ENCODE data around the gene FAM174C.
A peak's percentile ranks its signal among the peaks of the same experiment; 100 is the strongest.

FAM174C gene

DNA sequence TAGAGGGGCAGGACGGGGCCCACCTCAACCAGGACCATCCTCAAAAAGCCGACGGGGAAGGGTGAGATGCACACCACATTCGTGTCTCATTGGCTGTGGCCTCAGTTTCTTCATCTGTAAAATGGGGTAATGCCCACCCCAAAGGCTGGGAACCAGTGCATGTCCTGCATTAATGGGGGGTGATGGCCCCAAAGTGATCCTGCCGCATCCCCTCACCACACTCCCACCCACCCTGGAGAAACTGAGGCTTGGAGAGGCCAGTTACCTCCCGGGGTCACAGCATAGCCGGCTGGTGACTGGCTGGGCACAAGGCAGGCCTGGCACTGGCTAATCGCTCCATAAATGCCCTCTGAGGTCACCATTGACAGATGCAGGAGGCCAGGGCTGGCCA is 27.6 kb upstream of the FAM174C start:
- H3K4me2 ChIP-seq (ENCODE audit: low read length): peak overlapping the region; percentile 59
- H3K9ac ChIP-seq (ENCODE audit: low read length): peak overlapping the region; percentile 23; the same call in 1 of the 2 replicates
- H3K4me3 ChIP-seq (ENCODE audit: low read depth, low read length, poor library complexity, severe bottlenecking): peak overlapping the region; percentile 66
- H3K27ac ChIP-seq (ENCODE audit: low read depth, low read length, poor library complexity, severe bottlenecking): peak overlapping the region; percentile 19
- peaks cover 43% of the 10 kb centered on the region for H3K4me1 ChIP-seq (ENCODE audit: insufficient read depth, low read length, severe bottlenecking)
- no peak overlapping the region for H2AFZ ChIP-seq (ENCODE audit: low read length)
- H3K9me2 ChIP-seq (ENCODE audit: low read depth, low read length): no peaks in the 10 kb centered on the region
- no peaks in the 10 kb centered on the region for H3K27me3 ChIP-seq (ENCODE audit: insufficient read depth, low read length)
- peaks cover 10% of the 10 kb centered on the region; the same call in 1 of the 2 replicates for H3K36me3 ChIP-seq (ENCODE audit: insufficient read depth, low read length)
- TF ChIP-seq, protein P1, sequence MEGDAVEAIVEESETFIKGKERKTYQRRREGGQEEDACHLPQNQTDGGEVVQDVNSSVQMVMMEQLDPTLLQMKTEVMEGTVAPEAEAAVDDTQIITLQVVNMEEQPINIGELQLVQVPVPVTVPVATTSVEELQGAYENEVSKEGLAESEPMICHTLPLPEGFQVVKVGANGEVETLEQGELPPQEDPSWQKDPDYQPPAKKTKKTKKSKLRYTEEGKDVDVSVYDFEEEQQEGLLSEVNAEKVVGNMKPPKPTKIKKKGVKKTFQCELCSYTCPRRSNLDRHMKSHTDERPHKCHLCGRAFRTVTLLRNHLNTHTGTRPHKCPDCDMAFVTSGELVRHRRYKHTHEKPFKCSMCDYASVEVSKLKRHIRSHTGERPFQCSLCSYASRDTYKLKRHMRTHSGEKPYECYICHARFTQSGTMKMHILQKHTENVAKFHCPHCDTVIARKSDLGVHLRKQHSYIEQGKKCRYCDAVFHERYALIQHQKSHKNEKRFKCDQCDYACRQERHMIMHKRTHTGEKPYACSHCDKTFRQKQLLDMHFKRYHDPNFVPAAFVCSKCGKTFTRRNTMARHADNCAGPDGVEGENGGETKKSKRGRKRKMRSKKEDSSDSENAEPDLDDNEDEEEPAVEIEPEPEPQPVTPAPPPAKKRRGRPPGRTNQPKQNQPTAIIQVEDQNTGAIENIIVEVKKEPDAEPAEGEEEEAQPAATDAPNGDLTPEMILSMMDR (IDR thresholded peaks at IDR 0.05; ENCODE audit: low read length): no peak
- TF ChIP-seq EZH2 (IDR thresholded peaks at IDR 0.05; ENCODE audit: borderline replicate concordance, low read length): no peak
- no peaks in the 10 kb centered on the region for H3F3A ChIP-seq (ENCODE audit: insufficient read depth, low read length)
- no peaks in the 10 kb centered on the region for H4K20me1 ChIP-seq (ENCODE audit: insufficient read depth, low read length)
- H3K9me3 ChIP-seq (ENCODE audit: low read length): no peaks in the 10 kb centered on the region
- H3K79me2 ChIP-seq (ENCODE audit: insufficient read depth, low read length): no peaks in the 10 kb centered on the region

DNA sequence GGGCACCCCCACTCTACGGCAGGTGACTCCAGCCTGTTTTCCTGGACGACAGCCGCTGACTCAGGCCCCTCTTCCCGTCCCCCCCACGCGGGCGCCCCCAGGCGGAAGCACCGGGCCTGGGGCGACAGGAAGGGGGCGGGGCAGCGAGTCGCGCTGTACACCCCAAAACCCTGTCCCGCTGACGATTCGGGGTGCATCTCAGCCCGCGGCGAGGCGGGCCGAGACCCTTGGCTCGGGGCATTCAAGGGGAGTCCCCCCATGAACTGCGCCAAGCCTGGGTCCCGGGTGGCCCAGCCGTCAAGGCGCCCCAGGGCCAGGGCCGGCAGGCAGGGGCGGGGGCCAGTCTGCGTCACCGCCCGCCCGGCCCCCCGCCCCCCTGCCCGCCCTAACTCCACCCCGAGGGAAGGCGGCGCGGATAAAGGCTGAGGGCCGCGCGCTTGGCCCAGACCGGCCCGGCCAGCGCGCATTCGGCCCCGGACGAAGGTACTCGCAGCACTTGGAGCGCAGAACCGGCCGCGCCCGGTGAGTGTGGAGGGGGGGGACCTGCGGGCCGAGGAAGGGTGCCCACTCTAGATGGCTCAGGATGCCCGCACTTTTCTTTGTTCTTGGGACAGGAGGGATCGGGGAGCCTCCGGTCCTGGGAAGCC is 27.1 kb upstream of the FAM174C start, which contains the start of gene MIDN:
TSS of gene MIDN (plus strand) at position 445 of the 647 bp plus-strand sequence. CDS start 1,714 bp downstream, outside the sequence.
- Histone ChIP-seq H2AFZ (ENCODE audit: low read length) (no peak within 1 kb of the TSS), H3K9me2 (ENCODE audit: low read depth, low read length) (no peaks in the 10 kb centered on the region), H3F3A (ENCODE audit: insufficient read depth, low read length) (no peaks in the 10 kb centered on the region), H3K4me3 (ENCODE audit: low read depth, low read length, poor library complexity, severe bottlenecking) (peak within 1 kb of the TSS; percentile 66), H3K9ac (ENCODE audit: low read length) (peak within 1 kb of the TSS; percentile 67), H3K4me2 (ENCODE audit: low read length) (peak within 1 kb of the TSS; percentile 65), H3K36me3 (ENCODE audit: insufficient read depth, low read length) (peaks cover 10% of the 10 kb centered on the region; the same call in 1 of the 2 replicates), H4K20me1 (ENCODE audit: insufficient read depth, low read length) (no peaks in the 10 kb centered on the region), H3K9me3 (ENCODE audit: low read length) (no peaks in the 10 kb centered on the region), H3K79me2 (ENCODE audit: insufficient read depth, low read length) (no peaks in the 10 kb centered on the region), H3K27ac (ENCODE audit: low read depth, low read length, poor library complexity, severe bottlenecking) (peak within 1 kb of the TSS; percentile 33), H3K27me3 (ENCODE audit: insufficient read depth, low read length) (no peaks in the 10 kb centered on the region), H3K4me1 (ENCODE audit: insufficient read depth, low read length, severe bottlenecking) (peaks cover 43% of the 10 kb centered on the region)
- no peak for TF ChIP-seq EZH2 (IDR thresholded peaks at IDR 0.05; ENCODE audit: borderline replicate concordance, low read length)
- TF ChIP-seq, protein P1 (IDR thresholded peaks at IDR 0.05; ENCODE audit: low read length): peak; percentile 51

DNA sequence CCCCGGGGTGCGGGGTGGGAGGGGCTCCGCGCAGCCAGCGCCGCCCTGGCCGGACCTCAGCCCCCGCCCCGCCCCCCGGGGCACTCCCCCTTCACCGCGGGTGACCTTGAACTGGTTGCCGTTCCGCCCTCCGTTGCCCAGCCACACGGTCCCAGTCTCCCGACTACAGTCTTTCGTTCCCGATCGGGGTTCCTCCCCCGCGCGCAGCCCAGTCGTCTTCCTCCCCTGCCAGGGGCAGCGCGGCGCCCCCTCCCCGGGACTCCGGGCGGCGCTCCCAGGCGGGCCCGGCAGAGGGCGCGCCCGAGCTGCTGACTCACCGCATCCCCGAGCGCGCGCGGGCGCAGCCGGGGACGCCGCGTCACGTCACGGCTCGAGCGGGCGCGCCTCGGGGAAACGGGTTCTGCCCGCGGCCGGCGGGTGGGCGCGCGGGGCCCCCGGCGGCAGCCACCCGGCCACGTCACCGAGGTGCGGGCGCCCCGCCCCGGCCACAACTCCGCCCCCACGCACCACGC is 26.5 kb upstream of the FAM174C start:
- Histone ChIP-seq H3K36me3 (ENCODE audit: insufficient read depth, low read length) (peaks cover 15% of the 10 kb centered on the region), H3K79me2 (ENCODE audit: insufficient read depth, low read length) (no peaks in the 10 kb centered on the region), H3K4me3 (ENCODE audit: low read depth, low read length, poor library complexity, severe bottlenecking) (peak overlapping the region; percentile 66), H3K27me3 (ENCODE audit: insufficient read depth, low read length) (no peaks in the 10 kb centered on the region), H3K9me3 (ENCODE audit: low read length) (no peaks in the 10 kb centered on the region), H3K9me2 (ENCODE audit: low read depth, low read length) (no peaks in the 10 kb centered on the region), H3K27ac (ENCODE audit: low read depth, low read length, poor library complexity, severe bottlenecking) (peak overlapping the region; percentile 33), H3K4me1 (ENCODE audit: insufficient read depth, low read length, severe bottlenecking) (peaks cover 39% of the 10 kb centered on the region), H3K4me2 (ENCODE audit: low read length) (peak overlapping the region; percentile 65), H3F3A (ENCODE audit: insufficient read depth, low read length) (no peaks in the 10 kb centered on the region), H3K9ac (ENCODE audit: low read length) (peak overlapping the region; percentile 67), H2AFZ (ENCODE audit: low read length) (no peak overlapping the region), H4K20me1 (ENCODE audit: insufficient read depth, low read length) (no peaks in the 10 kb centered on the region)
- no peak for TF ChIP-seq EZH2 (IDR thresholded peaks at IDR 0.05; ENCODE audit: borderline replicate concordance, low read length)
- TF ChIP-seq, protein P1 (IDR thresholded peaks at IDR 0.05; ENCODE audit: low read length): peak; percentile 77

Data from OCI-LY1 (cell line).